GM19452 (cell line): Measurements from ENCODE around the gene SLC6A5.

Experiments
- ATAC-seq: cut with Tn5 transposase; IDR thresholded peaks from one replicate; pipeline ENCODE4 v1.9.1; 2021; ENCODE audit not compliant: unreplicated experiment

The SLC6A5 gene

DNA sequence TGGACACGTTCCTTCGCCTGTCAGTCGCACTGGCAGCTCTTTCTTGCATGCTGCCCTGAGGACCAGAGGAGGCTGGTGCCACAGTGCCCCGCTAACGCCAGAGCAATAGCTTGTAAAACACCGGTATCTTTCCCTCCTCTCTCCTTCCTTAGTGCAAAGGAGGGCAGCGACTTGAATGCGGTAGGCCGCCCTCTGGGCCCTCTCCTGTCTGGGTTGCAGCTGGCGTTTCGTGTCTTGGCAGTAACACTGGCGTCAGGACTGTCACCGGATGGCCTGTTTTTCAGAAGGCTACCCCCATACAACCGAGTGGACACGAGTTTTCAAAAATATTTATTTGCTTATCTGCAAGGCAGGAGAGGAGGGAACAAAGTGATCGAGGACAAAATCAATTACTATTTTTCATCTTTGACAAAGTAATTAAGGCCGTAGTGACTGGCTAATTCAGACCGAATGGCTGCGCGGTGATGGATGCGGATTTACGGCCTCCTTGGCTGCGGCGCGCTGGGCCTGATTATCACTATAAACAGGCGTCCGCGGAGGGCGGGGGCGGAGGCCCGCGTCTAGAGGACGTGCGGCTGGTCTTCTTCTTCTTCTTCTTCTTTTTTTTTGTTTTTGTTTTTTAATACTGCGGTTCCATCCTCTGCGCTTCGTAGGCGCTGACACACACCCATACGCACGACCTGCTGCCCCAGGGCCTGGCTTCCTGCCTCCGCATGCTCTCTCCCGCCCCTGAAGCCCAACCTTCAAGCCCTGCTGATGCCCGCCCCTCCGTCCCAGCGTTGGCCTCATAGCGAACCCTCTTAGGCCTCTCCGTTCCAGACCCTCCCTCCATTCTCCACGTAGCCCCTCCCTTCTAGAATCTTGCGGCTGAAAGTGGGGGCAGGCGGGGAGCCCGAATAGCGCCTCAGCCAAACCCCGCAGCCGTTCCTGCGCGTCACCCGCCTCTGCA, 2.9 kb upstream of the SLC6A5 start:
- no peak for ATAC-seq

DNA sequence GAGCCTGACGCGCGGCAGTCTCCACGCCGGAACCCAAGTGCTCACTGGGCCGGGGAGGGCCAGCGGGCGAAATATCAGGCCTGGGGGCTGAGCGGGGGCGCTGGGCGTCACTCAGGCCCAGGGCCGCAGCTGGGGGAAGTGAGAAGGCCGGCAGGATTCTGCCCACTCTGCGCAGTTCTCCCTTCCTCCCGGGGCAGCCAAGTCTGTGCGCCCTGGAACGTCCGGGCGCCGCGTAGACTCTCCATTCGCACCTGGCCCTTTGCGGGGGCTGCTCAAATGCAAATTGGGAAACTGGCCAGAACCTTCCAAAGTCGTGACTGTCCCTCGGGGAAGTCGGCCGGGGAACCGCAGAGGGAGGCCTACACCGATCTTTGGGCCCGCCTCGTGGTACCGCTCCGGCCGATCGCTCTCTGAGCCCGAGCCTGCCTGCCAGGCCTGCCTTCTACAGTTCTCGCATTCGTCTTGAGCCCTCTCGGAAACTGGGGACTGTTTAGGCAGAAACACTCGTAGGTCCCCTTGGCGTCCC, 2.2 kb upstream of the SLC6A5 start:
- ATAC-seq: no peak

DNA sequence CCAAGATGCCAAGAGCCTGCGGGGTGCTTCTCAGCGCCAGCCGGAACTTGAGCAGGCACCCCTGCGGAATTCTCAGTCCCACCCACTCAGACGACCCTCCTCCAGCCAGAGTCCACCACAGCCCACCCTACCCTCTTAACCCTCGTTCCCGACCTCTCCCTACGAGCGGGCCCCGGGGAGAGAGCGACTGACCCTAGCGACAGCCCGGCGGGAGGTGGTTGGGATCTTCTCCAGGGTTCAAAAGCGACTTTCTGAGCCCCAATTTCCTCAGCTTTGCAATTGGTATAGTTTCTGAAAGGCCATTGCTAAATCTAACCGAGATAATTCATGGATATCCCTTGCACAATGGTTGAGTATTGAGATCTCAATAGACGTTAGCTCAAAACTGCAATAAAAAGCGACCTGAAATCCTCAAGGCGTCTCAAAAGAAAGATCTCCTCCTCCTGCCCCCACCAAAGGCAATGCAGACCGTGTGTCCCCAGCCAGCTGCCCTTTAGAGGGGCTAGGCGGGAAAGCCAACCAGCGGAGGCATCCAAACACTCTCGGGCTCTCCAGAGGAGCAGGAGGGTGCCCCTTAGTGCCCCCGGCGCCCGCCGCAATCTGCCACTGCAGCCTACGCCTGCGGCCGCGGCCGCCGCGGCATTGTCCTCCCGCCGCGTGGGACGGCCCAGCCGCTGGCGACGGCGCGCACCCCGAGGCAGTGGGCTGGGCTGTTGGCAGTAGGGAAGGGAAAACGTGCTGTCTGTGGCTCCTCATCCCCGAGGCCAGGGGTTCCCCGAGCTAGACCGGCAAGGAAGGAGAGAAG, 1.5 kb upstream of the SLC6A5 start:
- no peak for ATAC-seq

DNA sequence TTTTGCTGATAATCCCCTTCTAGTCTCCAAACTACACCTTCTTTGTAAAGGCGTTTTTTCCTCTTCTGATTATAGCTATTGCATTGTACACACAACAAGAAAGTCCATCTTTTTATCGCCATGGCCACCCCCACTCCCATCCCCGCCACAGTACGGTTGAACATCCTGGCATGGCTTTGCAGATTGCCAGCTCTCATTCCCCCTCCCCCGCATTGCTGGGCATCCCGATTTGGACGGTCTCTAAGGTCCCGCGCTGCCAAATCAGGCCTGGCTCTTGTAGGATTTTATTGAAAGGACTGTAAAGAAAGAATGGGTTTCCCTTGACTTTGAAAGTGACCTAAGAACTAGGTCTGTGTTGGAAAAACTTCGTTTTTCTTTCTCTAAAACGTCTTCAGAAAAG, 916 bp upstream of the SLC6A5 start:
- no peak for ATAC-seq

DNA sequence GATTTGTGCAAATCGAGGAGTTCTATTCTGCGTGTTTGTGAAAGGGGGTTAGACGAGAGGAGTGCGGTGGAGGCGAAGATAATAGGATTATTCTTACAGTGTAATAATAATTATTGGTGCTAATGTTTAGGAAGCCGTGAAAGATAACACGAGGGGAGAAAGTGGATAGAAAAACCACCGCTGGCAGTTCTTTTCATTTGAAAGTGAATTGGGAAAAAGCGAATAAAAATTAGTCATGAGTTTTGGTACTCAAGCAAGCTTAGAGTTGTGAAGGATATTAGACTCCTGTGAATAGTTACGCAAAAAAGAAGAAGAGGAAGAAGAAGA, 575 bp downstream of the SLC6A5 start:
- ATAC-seq: no peak

DNA sequence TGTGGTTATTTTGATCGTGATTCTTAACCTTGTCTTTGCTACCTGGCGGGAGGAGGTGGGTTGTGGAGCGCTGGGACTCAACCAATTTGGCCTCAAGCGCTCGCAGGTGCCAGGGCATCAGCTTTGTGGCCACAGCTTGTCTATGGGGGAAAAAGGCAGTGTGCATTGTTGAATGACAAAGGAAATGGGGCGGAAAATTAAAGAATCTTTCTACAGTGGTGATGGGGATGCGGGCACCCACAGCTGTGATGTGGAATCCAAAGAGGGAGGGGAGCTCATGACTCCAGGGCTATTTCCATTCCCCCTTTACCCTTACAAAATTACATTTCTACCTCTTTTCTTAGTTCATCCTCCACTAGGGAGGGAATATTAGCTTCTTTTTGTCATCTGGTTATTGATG, 1.1 kb downstream of the SLC6A5 start:
- ATAC-seq: no peak

DNA sequence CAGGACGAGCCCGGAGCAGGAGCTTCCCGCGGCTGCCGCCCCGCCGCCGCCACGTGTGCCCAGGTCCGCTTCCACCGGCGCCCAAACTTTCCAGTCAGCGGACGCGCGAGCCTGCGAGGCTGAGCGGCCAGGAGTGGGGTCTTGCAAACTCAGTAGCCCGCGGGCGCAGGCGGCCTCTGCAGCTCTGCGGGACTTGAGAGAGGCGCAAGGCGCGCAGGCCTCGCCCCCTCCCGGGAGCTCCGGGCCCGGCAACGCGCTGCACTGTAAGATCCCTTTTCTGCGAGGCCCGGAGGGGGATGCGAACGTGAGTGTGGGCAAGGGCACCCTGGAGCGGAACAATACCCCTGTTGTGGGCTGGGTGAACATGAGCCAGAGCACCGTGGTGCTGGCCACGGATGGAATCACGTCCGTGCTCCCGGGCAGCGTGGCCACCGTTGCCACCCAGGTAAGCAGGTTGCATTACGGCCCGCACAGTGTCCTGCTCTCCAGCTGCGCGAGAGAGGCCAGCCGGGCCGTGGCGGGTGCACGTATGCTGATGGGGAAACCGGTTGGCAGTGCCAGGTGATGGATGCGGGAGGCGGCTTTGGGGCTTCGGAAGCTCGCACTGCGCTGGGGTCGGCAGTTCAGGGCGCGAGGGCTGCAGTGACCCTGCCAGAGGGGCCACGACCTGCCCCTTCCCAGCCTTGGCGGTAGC, 2.0 kb downstream of the SLC6A5 start:
- ATAC-seq: no peak

DNA sequence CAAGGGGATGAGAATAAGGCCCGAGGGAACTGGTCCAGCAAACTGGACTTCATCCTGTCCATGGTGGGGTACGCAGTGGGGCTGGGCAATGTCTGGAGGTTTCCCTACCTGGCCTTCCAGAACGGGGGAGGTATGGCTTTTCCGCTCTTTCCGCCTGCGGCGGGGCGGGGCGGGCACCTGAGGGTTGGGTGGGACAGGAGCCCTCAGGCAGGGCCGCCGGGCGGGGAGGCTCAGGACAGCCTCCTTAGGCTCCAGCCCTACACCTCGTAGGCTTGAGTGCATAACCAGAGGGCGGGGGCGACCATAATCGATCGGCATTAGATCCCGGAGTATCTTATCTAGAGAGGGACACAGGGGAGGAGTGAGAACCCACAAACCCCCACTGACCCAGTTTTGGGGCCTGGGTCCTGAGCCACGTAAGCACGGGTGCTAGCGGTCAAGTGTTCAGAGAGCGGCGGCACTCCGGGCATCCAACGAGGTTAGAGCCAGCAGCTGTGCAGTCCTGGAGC, 4.9 kb downstream of the SLC6A5 start:
- ATAC-seq: no peak

DNA sequence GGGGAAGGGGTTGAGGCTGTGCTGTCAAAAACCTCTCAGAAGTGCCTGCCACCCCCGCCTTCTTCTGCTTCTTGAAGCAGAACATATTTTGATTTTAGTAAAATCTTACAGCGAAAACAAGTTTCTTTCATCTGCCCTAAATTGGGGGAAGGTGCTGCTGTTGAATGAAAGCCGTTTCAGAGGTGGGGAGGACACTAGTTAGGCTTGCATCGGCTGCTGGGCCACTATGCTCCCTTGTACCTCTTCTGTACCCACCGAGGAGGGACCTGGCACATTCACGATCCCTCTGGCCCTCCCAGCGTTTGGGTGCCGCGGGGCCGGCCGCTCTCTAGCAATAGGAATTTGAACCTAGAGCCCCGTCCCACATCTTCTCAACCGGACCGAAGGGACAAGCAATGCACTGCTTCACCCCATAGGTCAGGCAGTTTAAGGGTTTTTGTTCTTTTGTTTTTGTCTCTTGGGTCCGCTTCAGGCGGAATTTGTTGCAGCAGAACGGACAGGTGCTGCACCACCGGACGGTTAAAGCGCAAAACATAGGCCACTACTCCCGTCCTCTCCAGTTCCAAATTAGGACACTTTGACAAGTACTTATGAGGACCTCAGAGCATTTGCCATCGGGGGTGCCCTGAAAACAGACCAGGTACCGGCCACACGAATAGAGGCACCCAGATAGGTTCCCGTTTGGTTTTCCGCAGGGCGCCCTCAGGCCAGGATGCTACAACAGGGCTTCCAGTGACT, 5.6 kb downstream of the SLC6A5 start:
- no peak for ATAC-seq

DNA sequence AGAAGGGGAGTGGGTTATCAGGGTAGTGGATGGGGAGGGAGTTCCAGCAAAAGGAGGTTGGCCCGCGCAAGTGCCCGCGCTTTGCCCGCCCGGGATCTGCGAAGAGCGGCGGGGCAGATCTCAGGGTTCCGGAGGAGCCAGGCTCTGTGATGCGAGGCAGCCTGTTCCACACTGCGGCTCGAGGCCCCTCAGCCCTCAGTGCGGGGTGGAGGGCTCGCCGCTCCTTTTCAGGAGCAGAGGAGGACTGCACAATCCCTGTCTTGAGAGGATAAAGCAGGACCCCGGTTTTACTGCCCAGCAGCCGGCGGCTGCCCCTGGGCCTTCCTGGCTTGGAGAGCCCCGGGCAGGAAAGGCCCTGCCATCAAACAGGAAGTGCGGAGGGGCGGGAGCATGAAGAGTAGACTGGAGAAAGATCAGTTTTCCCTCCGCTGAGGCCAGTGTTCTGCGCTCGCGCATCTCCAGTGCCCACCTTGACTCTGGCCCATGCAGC, 6.2 kb downstream of the SLC6A5 start:
- ATAC-seq: no peak

DNA sequence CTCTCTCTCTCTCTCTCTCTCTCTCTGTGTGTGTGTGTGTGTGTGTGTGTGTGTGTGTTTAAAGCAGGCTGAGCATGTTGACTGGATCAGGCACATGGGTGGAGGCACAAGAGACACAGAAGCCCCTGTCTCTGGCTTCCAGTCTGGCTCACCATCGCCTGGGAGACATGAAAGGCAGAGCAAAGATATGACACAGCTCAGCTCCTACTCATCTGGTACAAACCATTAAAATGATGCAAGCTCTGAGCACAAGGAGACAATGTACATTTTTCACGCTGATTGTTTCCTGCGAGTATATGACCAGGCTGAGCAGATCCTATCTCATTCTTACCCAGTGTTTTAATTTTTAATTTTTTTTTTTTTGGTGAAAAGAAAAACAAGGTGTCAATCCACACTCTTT, 9.5 kb downstream of the SLC6A5 start:
- no peak for ATAC-seq

DNA sequence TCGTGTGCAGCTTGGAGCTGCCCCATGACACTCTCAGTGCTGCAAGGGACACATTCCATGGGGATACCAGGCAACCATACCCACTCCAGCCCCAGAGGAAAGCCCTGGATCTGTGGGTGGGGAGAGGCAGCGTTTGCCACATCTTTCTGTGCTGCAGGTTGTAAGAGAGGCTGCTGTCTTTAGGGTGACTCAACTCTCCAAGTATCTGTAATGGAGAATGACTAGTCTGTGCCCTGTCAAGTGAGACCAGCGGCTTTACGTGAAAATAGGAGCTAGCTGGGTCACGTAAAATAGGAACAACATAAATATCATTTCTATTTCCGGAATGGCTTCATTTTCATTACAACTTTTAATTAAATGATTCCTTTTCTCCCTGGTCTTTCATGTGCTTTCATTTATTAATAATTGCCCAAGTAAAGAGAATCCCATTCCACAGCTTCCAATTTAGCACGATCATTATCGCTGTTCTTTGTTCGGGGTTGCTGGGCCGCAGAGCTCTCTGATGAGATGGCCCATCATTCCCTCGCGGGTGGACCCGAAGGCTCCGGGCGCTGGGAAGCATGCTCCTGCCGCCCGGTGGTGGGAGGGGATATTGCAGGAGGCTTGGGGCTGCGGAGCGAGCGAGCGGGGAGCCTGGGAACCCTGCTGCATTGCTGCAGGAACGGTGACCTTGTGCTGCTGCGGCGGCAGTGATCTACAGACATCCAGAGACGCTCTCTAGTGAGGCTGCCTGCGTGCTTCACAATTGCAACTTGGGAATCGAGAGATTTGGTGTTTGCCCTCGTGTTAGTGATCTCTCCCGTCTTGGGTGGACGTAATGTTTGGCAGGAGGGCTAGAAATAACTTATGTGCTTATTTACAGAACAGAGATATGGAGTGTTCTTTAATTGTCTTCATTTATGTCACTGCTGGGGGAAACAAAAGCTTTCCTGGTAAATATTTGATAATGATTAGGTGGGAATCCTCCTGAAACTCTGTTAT, 10.6 kb downstream of the SLC6A5 start:
- ATAC-seq: peak; percentile 98

DNA sequence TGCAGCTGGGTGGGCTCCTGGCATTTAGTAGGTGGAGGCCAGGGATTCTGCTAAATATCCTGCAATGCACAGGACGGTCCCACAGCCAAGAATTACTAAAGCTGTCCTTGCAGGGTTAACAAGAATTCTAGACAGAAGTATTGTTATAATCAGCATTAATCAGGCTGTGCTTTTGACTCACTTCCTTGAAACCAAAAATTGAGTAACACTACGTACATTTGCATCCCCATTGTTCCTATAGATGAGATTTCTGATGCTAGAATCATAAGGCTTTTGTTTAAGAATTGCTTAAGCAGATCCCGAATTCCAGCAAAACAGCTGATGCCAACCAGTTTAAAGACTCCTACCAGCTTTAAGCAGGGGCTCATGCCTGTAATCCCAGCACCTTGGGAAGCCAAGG, 11.4 kb downstream of the SLC6A5 start:
- ATAC-seq: no peak

DNA sequence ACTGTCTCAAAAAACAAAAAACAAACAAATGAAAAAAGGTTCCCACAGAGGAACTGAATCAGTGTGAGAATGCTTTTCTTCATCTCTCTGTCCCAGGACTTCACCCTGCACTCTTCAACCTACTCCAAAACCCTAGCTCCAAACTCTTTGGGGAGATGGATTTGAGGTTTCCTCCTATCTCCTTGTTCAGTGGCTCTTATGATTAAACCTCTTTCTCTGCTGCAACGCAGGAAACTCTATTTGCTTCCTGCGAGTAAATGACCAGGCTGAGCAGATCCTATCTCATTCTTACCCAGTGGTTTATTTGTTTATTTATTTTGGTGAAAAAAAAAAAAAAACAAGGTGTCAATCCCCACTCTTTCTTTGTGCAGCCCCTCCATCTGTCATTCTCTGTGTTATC, 12.0 kb downstream of the SLC6A5 start:
- no peak for ATAC-seq

DNA sequence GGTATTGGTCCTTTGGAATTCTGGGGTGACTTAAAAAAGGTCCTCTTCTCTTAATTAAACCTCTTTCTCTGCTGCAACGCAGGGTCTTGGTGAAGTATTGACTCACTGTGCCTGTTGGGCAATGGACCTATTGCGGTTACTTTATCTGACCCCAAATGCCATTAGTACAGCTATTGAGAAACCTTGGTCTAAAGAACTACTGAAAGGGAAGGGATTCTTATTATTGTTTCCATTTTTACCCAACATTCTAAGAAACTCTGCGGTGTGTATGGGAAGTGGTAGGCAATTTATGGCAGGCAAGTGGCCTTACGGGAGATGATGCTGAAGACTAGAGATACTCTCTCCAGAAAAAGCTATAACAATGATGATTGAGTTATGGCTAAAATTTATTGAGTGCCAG, 12.5 kb downstream of the SLC6A5 start:
- no peak for ATAC-seq

DNA sequence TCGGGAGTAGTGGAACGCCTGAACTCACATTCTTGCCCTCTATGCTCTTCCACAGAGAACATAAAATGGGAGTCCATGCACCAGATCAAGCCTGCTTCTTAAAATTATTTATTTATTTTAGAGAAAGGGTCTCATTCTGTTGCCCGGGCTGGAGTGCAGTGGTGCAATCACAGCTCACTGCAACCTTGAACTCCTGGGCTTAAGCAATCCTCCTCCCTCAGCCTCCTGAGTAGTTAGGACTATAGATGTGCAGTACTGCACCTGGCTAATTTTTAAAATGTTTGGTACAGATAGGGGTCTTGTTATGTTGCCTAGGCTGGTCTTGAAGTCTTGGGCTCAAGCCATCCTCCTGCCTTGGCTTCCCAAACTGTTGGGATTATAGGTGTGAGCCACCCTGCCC, 13.0 kb downstream of the SLC6A5 start:
- no peak for ATAC-seq

DNA sequence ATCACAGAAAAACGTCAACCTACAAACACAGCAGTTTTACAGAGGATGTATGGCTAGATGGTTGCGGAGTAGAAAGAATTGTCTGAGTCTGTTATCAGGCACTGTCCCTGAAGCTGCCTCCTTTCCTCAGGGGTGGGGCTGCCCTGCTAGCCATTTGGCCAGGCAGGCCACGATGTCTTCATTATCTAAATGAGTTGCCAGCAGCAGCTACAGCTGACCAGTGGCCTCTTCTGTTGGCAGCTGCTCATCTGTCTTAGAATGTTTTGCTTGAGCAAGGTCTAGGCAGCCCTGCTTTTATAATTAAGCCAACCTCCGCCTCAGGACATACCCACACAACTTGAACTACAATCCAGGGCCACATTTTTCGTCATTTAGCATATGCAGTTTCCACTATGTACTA, 17.5 kb downstream of the SLC6A5 start:
- ATAC-seq: no peak

DNA sequence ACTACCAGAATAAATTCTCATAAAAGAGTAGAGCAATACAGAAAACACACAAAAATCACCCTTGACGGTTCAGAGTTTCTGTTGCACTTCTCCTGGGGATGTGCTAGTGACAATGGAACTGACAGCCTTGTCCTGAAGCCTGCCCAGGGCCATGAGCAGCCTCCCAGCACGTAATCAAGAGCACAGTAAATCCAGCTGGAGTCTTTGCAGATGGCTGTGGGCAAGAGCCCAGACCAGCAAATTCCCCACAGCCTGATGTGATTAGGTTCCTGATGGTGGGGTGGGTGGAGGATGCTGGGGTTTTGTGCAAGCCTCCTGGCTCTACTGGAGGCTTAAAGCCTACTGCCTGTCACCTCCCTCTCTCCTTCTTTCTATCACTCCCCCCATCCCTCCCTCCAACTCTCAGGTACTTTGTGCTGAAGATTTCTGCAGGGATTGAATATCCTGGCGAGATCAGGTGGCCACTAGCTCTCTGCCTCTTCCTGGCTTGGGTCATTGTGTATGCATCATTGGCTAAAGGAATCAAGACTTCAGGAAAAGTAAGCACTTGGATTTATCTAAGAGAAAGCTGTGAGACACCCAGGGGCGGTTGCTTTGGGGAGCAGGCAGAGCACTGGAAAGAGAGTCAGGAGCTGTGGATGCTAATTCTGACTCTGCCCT, 18.1 kb downstream of the SLC6A5 start:
- ATAC-seq: no peak

DNA sequence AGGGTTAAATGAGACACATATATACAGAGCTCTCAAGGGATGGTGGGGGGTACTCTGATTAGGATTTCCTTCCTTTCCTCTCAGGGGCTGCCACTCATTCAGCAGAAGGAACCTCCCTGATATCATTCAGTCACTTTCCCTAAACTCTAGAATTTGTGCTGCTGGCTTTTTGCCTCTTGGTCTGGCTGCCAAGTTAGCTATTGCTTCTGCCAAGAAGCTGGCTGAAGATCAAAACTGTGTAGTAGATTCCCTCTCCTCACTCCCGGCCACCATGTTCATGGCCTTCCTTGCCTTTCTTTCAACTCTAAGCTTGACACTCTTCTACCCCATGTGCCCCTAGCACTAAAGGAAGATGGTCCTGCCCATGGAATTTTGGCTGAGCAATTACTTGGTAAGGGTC, 18.7 kb downstream of the SLC6A5 start:
- no peak for ATAC-seq
